HepG2 (cell line): ENCODE measurements around the gene FYTTD1. TPM values are rescaled to one million over a fixed set of nuclear protein-coding genes. Genes with fewer than 3 reads are reported as not detected.

Experiments
- AKNA ChIP-seq: sonication (generic); formaldehyde crosslinking; IDR thresholded peaks from 2 replicates; pipeline ENCODE4 v1.4.0; 2020; ENCODE audit warnings: missing genetic modification reagents, borderline replicate concordance
- CHCHD3 ChIP-seq: sonication (generic); formaldehyde crosslinking; IDR thresholded peaks from 2 replicates; pipeline ENCODE4 v1.8.0; 2022; ENCODE audit warnings: mild to moderate bottlenecking, missing genetic modification reagents, moderate library complexity
- DMAP1 ChIP-seq: IDR thresholded peaks from 2 replicates; pipeline ENCODE4 v1.6.1; 2016
- FOXC1 ChIP-seq: sonication (generic); formaldehyde crosslinking; IDR thresholded peaks from 2 replicates; pipeline ENCODE4 v1.8.0; 2022; ENCODE audit warnings: mild to moderate bottlenecking, missing genetic modification reagents, borderline replicate concordance
- GABPB1 ChIP-seq: IDR thresholded peaks from 2 replicates; pipeline ENCODE4 v1.6.1; 2016; ENCODE audit warnings: mild to moderate bottlenecking, missing genetic modification reagents, moderate library complexity, missing compliant biosample characterization
- ONECUT2 ChIP-seq: sonication (generic); formaldehyde crosslinking; IDR thresholded peaks from 2 replicates; pipeline ENCODE4 v1.4.0; 2020; ENCODE audit warnings: missing genetic modification reagents
- RBFOX2 ChIP-seq: fragments of 200-400 bp; formaldehyde crosslinking; IDR thresholded peaks from 2 replicates; pipeline ENCODE4 v1.6.1; 2017; ENCODE audit warnings: low read depth, mild to moderate bottlenecking, low read length
- WIZ ChIP-seq: sonication (generic); formaldehyde crosslinking; IDR thresholded peaks from 2 replicates; pipeline ENCODE4 v1.5.1; 2020; ENCODE audit warnings: mild to moderate bottlenecking, missing genetic modification reagents
- YEATS4 ChIP-seq: sonication (generic); formaldehyde crosslinking; IDR thresholded peaks from 2 replicates; pipeline ENCODE4 v1.4.0; 2020; ENCODE audit warnings: missing genetic modification reagents, borderline replicate concordance
- ZFP36L1 ChIP-seq: sonication (generic); formaldehyde crosslinking; IDR thresholded peaks from 2 replicates; pipeline ENCODE4 v1.8.0; 2022; ENCODE audit warnings: mild to moderate bottlenecking, missing genetic modification reagents, moderate library complexity
- ZFP91 ChIP-seq: sonication (generic); formaldehyde crosslinking; IDR thresholded peaks from 2 replicates; pipeline ENCODE4 v1.9.0; 2022; ENCODE audit warnings: missing genetic modification reagents, mild to moderate bottlenecking, borderline replicate concordance
- ZFYVE20 ChIP-seq: sonication (generic); formaldehyde crosslinking; IDR thresholded peaks from 2 replicates; pipeline ENCODE4 v1.8.0; 2023; ENCODE audit warnings: low read depth, mild to moderate bottlenecking, moderate library complexity, missing genetic modification reagents, borderline replicate concordance
- ZMYM2 ChIP-seq: sonication (generic); formaldehyde crosslinking; IDR thresholded peaks from 2 replicates; pipeline ENCODE4 v1.8.0; 2022; ENCODE audit warnings: mild to moderate bottlenecking, missing genetic modification reagents
- ZNF20 ChIP-seq: sonication (generic); formaldehyde crosslinking; IDR thresholded peaks from 2 replicates; pipeline ENCODE4 v1.4.0; 2020; ENCODE audit warnings: mild to moderate bottlenecking, moderate library complexity, missing genetic modification reagents
- ZNF563 ChIP-seq: sonication (generic); formaldehyde crosslinking; IDR thresholded peaks from 2 replicates; pipeline ENCODE4 v1.8.0; 2022; ENCODE audit warnings: mild to moderate bottlenecking, moderate library complexity, missing genetic modification reagents
- ZNF724P ChIP-seq: sonication (generic); formaldehyde crosslinking; IDR thresholded peaks from 2 replicates; pipeline ENCODE4 v1.8.0; 2022; ENCODE audit warnings: missing genetic modification reagents, borderline replicate concordance
- ZSCAN5A ChIP-seq: sonication (generic); formaldehyde crosslinking; IDR thresholded peaks from 2 replicates; pipeline ENCODE4 v1.8.0; 2022; ENCODE audit warnings: mild to moderate bottlenecking, missing genetic modification reagents, borderline replicate concordance
- polyA plus RNA-seq, 8 experiments: library from polyadenylated mRNA; depleted of rRNA in 3 of 8; stranded (reverse) in 7 of 8; unstranded in 1 of 8; fragments of >200 nt; fragmentation: Illumina TruSeq in 4 of 8; extraction: Trizol in 4 of 8; gene quantifications; 2 replicates each; pipeline versions ENCODE4 v1.2.1 to v1.2.3, GENCODE V29; 2011 to 2016; ENCODE audit warnings: low read depth in 4 of 8, missing spikeins in 1 of 8, mixed read lengths in 1 of 8; ENCODE audit not compliant: insufficient read depth in 1 of 8
- total RNA-seq, 5 experiments: library from RNA; depleted of rRNA; stranded (reverse); fragments of >200 nt; fragmentation: Illumina TruSeq; extraction: Trizol; gene quantifications; 2 replicates each; pipeline ENCODE4 v1.2.3, GENCODE V29; 2016; ENCODE audit warnings: low read depth in 1 of 5
- TF ChIP-seq, protein P1 (sequence below): sonication (generic); formaldehyde crosslinking; IDR thresholded peaks from 2 replicates; pipeline ENCODE4 v1.4.0; 2020; ENCODE audit warnings: mild to moderate bottlenecking, missing genetic modification reagents

The FYTTD1 gene
- total and polyA plus RNA-seq, 2 of the 13 experiments (the other 11 are each of a cell fraction or from before 2014, with no cell fraction given) = 6.5 to 28.8 TPM

DNA sequence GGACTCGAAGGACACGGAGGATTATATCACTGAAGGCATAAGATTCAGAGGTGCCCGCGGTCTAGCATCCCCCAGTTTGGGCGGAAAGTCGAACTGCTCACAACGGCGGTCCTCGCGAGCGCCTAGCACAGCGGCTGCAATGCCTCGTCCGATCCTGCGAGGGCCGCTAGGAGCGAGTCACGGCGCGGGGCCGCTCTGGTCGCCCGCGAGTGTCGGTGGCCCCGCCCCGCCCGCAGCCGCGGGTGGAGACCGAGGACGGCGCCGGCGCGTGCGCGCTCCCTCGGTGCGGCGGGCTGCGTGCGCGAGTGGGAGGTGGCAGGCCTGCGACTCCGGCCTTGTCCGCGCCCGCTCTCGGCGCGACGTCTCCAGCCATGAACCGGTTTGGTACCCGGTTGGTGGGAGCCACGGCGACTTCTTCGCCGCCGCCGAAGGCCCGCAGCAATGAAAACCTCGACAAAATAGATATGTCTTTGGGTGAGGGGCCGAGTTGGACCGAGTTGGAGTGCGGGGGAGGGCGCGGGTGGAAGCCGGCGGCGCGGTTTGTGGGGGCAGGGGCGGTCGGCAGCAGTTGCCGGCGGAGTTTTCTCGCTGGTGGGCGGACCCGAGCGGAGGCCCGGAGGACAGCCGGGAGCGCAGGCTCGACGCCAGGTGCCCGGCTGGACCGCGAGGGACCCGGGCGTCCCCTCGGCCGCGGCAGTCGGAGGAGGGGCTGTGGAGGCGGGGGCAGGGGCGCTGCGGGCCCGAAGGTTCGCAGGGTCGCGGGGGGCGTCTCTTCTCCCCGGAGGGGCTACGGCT, at the start of gene FYTTD1 (continued):
- TF ChIP-seq, protein P1, sequence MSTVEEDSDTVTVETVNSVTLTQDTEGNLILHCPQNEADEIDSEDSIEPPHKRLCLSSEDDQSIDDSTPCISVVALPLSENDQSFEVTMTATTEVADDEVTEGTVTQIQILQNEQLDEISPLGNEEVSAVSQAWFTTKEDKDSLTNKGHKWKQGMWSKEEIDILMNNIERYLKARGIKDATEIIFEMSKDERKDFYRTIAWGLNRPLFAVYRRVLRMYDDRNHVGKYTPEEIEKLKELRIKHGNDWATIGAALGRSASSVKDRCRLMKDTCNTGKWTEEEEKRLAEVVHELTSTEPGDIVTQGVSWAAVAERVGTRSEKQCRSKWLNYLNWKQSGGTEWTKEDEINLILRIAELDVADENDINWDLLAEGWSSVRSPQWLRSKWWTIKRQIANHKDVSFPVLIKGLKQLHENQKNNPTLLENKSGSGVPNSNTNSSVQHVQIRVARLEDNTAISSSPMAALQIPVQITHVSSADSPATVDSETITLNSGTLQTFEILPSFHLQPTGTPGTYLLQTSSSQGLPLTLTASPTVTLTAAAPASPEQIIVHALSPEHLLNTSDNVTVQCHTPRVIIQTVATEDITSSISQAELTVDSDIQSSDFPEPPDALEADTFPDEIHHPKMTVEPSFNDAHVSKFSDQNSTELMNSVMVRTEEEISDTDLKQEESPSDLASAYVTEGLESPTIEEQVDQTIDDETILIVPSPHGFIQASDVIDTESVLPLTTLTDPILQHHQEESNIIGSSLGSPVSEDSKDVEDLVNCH (CRISPR knock-in tag) = no peak
- TF ChIP-seq YEATS4 (peak; percentile 54; the same call in 1 of the 2 replicates), ZFYVE20 (CRISPR knock-in tag) (peak; percentile 47; the same call in 1 of the 2 replicates), ZSCAN5A (CRISPR knock-in tag) (peak; percentile 11; the same call in 1 of the 2 replicates), CHCHD3 (CRISPR knock-in tag) (peak; percentile 74; the same call in 1 of the 2 replicates), ZNF724P (CRISPR knock-in tag) (peak; percentile 60; the same call in 1 of the 2 replicates), ONECUT2 (no peak), ZNF20 (CRISPR knock-in tag) (no peak), WIZ (no peak), RBFOX2 (peak; percentile 75), ZFP36L1 (CRISPR knock-in tag) (peak; percentile 84; the same call in 1 of the 2 replicates), DMAP1 (CRISPR knock-in tag) (0 out of 2 replicates have a peak, but pooled peaks have one; percentile 6), GABPB1 (CRISPR knock-in tag) (peak; percentile 60; the same call in 1 of the 2 replicates), ZFP91 (peak; percentile 53; the same call in 1 of the 2 replicates), ZNF563 (CRISPR knock-in tag) (peak; percentile 87), ZMYM2 (CRISPR knock-in tag) (0 out of 2 replicates have a peak, but pooled peaks have one; percentile 5), AKNA (CRISPR knock-in tag) (no peak), FOXC1 (CRISPR knock-in tag) (peak; percentile 37; the same call in 1 of the 2 replicates)
